ENCODE data around the gene GALNTL6. TPM values are rescaled to one million over a fixed set of nuclear protein-coding genes. Genes with fewer than 3 reads are reported as not detected.

GALNTL6 gene
- total RNA-seq, 1 experiment from 2014 or later: not detected

- ChIA-PET RAD21 (ENCODE audit: low non-redundant PET in 1 of 2, low total read pairs in 2 of 2, uncharacterized antibody in 2 of 2, unreplicated experiment in 2 of 2) (no interaction called here), POLR2A (no interaction called here), CTCF (no interaction called here)
- H3K9me2 ChIP-seq (ENCODE audit: insufficient read depth): no peaks in the 10 kb centered on the region
- intact Hi-C loops (cut with micrococcal nuclease): no loop called here
- no peak overlapping the region for H3K4me2 ChIP-seq (ENCODE audit: low read length)
- no peaks in the 10 kb centered on the region for H3K9me3 ChIP-seq (ENCODE audit: control insufficient read depth in 1 of 2, insufficient read depth in 1 of 2, low read depth in 1 of 2, low read length in 2 of 2)
- no peaks in the 10 kb centered on the region for H3K36me3 ChIP-seq (ENCODE audit: control insufficient read depth in 1 of 2, insufficient read depth in 2 of 2, low read length in 2 of 2)
- H2AFZ ChIP-seq (ENCODE audit: low read depth, low read length, poor library complexity, severe bottlenecking): no peak overlapping the region
- ATAC-seq (no peak), DNase-seq (ENCODE audit: low read depth, low spot score) (no peak)
- TF ChIP-seq ZNF274 (IDR thresholded peaks at IDR 0.05; ENCODE audit: low read depth, low read length) (no peak), CTCF (IDR thresholded peaks at IDR 0.05 in 2 of 3, conservative IDR thresholded peaks at IDR 0.05 in 1 of 3; ENCODE audit: borderline replicate concordance in 1 of 3, insufficient read depth in 1 of 3, low read depth in 2 of 3, low read length in 2 of 3) (no peak), REST (IDR thresholded peaks at IDR 0.05; ENCODE audit: low read depth) (no peak), CEBPB (IDR thresholded peaks at IDR 0.05; ENCODE audit: low read depth) (no peak), TCF7L2 (IDR thresholded peaks at IDR 0.05; ENCODE audit: borderline replicate concordance, extremely low read depth, insufficient read depth, insufficient read length) (no peak)
- no peaks in the 10 kb centered on the region for H3K79me2 ChIP-seq (ENCODE audit: insufficient read depth, low read length)
- H3K27ac ChIP-seq (ENCODE audit: low read depth, low read length): no peak overlapping the region
- no peak overlapping the region for H3K4me3 ChIP-seq (replicated peaks in 1 of 2; ENCODE audit: low read depth in 1 of 2, low read length in 2 of 2)
- H3K27me3 ChIP-seq (ENCODE audit: insufficient read depth, low read length): no peaks in the 10 kb centered on the region
- BruUV-seq (replicated peaks): no TSS peak
- no peaks in the 10 kb centered on the region for H3K4me1 ChIP-seq (ENCODE audit: control insufficient read depth in 1 of 2, insufficient read depth in 2 of 2, low read length in 2 of 2)
- H4K20me1 ChIP-seq (ENCODE audit: insufficient read depth): no peaks in the 10 kb centered on the region
- H3K9ac ChIP-seq (ENCODE audit: low read length): no peak overlapping the region
Measured at GRCh38 chr4:172352356-172352755, 539.2 kb downstream of the GALNTL6 start.
